D341Med (cell line): ENCODE results near the gene NSD2.
"Not testable (repeated sequence)": the region's sequence is repeated elsewhere in the genome, so short reads cannot be mapped to it uniquely, and the experiment has no call there.

ENCODE experiments used
- DNase-seq: peaks from one replicate; pipeline ENCODE4 v3.0.0; 2012; ENCODE audit warnings: low spot score

NSD2 gene

DNA sequence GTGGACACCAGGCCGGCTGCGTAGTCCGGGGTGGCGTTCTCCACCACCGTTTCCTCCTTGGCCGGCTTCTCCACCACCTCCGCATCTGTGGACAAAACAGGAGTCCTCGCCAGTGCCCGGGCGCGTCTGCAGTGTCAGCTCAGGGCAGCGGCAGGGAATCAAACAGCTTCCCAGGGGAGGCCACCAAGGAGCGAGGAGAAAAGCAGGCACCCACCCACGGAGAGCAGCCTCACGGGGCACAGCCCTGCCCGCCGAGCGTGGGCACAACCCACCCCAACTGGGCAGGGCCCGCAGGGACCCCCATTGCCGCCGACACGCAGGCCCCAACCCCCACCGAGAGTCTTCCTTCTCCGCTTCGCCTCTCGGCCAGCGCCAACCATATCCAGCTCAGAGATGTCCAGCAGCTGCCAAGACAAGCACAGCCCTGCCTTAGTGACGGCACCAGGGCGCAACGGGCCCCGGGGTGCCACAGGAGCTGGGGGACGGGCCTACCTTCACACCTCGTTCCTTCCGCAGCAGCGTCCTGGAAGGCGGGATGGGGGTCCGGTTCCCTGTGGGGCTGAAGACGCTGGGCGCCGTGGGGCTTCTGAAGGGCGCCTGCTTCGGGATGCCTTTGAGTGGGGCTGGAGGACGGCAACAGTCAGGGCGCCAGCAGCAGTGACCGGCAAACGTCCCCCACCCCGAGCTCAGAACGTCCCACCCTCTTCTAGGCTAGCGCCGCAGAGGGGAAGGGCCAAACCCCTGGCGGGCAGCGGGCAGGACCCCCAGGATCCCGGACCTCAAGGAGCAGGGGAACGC lies 114.8 kb downstream of the NSD2 start:
- peak; percentile 36 for DNase-seq

DNA sequence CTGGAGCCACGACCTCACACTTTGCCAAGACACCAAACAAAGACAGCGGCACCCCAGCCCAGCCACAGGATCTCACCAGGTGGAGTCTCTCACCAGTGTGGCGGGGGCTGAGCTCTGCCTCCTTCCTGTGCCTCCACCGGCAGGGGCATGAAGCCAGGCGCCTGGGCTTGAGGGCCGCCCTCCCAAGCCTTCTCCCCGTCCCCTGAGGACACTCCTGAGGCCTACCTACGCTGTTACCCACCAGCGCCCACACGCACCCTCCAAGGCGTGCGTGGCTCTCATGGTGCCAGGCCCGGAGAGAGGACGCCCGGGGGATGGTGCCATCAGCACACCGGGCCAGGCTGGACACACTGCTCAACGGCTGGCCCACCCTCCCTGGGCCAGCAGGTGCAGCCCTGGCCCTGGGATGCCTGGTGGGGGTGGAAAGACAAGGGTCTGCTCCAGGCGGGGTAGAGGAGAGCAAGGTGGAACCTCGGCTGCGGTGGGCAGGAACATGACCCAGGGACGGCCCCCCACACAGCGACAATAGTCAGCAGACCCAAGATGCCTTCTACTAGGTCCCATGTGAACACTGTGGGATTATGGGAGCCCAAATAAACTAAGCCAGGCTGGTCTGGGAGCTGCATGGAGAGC lies 115.5 kb downstream of the NSD2 start:
- DNase-seq: no peak

DNA sequence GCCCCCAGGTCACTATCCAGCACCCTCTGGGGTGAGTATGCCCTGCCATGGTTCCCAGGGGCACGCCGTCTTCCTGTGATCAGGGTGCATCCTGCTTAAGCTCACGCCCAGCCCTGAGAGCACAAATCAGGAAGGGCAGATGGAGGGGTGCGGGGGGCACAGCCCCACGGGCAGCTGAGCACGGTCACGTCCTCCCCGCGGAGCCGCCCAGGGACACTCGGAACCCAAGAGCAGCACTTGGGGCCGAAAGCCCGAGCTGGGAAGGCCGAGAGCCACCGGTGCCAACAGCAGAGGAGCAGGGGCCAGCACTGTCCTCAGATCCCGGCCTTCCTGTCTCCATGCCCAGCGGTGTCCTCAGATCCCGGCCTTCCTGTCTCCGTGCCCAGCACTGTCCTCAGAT lies 116.1 kb downstream of the NSD2 start:
- DNase-seq: no peak

DNA sequence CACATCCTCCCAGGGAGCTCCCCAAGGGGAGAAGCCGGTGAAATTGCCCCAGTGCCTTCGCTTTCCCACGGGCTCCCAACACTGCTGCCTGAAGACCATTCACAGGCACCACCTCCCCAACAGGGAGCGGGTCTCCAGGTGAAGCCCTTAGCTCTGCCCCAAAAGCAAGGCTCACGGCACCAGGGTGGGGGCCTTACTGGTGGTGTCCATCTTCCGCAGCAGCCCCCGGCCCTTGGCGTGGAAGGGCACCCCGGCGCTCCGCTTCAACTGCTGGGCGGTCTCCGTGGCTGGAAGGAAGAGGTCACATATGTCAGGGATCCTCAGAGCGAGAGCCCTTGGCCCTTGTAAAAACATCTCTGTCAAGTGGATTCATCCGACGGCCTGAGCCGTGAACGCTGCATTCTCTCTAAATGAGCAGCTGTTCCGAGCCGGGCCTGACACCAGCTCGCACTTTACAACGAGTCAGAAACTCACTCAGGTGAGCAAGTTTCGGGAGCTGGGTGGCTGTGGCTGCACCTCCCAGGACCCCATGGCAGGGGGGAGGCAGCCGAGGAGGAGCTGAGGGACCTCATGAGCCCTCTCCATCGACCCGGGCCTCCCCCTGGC lies 116.6 kb downstream of the NSD2 start:
- no peak for DNase-seq

DNA sequence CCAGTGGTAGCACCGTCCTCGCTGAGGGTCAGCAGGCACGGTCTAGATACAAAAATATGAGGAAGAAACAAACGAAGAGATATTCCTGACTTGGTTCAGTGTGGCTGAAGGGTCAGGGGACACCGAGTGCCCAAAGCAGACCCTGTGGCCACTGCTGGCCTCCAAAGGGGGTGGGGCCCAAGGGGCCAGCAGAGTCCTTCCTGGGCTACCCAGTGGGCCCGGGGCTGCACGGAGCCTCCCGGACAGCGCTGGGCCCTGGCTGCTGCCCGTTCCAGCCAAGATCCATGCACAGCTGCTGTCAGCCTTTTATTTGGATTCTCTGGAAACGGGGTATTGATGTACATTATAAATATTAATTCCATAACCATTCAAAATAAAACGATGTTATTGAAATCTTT lies 117.1 kb downstream of the NSD2 start:
- no peak for DNase-seq

DNA sequence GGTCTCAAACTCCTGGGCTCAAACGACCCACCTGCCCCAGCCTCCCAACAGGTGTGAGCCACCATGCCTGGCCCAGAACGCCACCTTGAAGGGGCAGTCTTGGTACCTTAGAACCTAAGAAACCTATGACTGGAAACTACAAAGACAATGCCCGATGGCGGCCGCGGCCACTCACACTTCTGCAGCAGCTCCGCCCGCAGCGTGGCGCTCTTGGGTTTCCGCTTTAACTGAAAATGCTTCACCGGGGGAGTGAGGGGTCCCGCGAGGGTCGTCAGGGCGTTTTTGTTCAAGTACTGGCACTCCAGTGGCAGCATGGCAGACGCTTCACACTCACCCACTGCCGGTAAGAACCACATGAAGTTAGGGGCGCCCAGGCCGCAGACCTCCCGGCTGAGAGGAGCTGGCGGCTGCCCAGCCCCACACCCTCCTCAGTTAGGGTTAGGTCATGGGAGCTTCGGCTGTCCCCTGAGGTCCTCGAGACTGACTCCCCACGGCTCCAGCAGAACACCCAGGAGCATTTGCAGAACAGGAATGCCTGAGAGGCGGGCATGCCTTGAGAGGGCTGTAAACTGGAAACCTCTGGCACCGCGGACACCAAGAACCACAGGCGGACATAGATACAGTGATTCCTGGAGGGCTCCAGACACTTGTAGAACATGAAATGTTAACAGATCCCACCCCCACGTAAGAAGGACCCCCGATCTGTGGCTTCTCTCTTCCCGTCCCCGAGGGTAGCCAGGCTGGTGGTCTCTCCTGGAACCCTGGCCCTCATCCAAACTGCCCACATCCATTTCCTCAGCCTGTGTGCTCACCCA lies 118.5 kb downstream of the NSD2 start:
- DNase-seq: no peak

DNA sequence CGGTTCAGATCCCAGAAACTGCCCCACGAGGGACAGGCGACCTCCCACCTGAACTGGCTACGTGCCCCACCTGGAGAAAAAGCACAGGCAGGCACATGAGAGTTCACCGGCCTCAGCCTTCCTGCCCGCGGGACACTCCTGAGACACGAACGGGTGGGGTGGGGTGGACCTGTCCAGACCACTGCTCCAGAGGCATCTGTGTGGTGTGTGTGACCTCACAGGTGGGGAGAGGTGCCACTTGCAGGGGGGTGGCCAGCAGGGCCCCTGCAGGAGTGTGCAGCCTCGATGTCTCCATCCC lies 119.1 kb downstream of the NSD2 start:
- no peak for DNase-seq

DNA sequence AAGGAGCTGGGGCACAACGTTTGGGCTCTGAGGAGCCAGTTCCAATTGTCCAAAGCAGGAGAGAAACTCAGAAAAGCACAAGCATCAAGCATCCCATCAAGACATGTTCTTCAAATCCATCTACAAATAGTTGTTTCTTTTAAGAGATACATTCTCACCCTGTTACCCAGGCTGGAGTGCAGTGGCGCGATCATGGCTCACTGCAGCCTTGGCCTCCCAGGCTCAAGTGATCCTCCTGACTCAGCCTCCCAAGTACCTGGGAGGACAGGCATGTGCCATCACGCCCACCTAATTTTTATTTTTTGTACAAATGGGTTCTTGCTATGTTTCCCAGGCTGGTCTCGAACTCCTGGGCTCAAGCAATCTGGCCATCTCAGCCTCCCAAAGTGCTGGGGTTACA lies 119.5 kb downstream of the NSD2 start:
- DNase-seq: no peak

DNA sequence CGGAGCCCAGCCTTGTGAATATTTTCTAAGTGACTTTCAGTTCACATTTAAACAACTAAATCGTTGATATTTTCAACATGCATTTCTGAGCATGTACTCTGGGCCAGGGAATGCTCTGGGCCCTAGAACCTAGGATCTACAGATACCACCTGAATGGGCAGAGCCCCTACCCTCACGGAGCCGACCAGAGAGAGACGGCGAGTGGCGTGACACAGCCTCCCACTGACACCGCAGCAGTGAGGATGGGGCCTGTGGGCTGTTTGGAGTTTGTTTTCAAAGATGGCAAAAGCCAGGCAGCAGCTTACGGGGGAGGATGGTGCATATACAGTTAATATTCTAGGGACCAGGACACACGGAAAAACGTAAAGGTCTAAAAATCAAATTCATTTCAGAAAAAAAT lies 119.9 kb downstream of the NSD2 start:
- no peak for DNase-seq

DNA sequence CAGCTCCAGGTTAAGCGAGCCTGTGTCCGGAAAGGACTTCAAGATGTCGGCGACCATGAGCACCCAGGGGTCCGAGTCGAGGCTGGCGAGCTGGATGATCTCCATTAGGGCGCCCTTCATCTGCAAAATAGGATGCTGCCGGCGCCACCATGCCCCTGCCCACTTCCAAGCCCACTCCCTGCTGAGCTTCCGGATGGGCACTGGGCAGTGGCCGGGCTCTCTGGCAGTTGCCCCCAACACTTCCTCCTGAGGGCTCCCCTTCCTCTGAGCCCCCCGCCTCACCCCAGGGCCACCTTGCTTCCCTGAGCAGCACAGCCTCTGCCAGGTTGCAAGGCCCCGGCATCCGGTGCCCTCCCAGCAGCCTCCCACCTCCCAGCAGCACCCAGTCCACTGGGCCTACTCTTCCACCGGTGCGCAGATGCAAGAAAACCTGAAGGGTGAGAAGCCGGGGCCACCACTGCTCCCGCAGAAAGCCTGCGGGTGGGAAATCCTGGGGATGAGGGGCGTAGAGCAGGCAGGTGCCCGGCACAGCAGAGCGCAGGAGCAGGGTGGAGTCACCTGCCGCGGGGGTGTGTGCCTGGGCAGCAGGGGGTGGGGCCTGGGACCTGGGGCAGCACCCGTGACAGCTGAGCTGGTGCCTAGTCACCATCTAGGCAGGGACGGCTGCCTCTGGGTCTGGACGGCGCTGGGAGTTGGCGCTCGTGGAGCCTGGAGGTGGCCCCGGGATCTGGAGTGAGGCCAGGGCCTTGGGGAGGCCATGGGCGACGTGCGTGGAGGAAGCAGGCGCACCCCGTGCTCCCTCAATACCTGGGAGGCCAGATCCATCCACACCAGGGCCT lies 120.6 kb downstream of the NSD2 start:
- peak; percentile 52 for DNase-seq

DNA sequence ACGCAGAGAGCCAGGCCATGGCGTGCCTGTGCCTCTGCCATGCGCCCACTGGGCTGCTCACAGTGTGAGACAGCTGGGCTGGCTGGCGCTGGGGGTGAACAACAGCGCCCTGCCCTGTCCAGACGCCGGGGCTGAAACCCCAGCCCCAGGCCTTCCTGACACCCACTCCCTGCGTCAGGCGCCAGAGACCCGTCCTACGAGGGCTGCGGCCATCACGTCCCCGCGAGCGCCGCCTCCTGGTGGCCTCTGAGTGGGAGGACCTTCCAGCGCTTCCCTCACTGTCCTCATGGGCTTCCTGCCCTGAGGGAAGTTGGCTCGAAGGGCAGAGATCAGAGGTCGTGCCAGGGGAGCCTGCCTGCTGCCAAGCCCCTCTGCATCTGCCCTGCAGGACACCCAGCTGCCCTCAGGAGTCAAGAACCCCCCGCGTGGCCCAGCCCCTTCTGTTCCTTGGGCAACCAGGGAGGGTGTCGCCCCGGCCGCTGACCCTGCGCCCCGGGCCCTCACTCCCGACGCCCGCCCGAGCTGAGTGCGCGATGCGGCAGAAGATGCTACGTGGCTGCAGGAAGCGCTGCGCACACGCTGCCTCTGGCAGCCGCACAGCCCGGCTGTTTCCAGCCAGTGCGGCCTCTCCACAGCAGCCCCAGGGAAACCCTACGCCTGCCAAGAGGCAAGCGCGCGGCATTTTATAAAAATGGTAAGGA lies 121.4 kb downstream of the NSD2 start:
- DNase-seq: peak; percentile 46

DNA sequence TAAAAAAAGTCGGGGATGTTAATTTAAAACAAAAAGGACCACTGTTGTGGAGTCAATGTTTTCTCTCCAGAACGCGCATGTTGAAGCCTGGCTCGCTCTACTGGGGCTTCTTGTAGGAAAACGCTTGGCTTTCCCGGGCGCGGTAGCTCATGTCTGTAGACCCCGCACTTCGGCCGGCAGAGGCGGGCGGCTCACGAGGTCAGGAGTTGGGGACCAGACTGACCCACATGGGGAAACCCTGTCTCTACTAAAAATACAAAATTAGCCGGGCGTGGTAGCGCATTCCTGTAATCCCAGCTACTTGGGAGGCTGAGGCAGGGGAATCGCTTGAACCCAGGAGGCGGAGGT lies 122.0 kb downstream of the NSD2 start:
- no peak for DNase-seq

DNA sequence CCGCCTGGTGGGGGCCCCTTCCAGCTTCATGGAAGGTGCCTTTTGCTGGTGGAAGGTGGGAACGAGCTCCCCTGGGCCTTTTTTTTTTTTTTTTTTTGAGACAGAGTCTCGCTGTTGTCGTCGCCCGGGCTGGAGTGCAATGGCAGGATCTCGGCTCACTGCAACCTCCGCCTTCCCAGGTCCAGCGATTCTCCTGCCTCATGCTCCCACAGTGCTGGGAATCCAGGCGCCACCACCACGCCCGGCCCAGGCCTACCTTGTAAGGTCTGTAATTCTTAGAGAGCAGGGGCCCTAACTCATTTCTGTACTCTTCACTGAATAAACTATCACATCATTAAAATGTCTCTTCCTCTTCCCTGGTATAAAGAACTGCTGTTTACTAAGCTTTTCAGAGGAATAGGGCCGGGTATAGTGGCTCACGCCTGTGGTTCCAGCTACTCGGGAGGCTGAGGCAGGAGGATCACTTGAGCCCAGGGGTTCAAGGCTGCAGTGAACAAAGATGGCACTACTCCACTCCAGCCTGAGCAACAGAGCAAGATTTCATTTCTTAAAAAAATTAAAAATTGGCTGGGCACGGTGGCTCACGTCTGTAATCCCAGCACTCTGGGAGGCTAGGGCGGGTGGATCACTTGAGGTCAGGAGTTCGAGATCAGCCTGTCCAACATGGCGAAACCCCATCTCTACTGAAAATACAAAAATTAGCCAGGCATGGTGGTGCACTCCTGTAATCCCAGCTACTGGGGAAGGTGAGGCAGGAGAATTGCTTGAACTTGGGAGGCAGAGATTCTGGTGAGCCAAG lies 122.7 kb downstream of the NSD2 start:
- DNase-seq: not testable (repeated sequence)

DNA sequence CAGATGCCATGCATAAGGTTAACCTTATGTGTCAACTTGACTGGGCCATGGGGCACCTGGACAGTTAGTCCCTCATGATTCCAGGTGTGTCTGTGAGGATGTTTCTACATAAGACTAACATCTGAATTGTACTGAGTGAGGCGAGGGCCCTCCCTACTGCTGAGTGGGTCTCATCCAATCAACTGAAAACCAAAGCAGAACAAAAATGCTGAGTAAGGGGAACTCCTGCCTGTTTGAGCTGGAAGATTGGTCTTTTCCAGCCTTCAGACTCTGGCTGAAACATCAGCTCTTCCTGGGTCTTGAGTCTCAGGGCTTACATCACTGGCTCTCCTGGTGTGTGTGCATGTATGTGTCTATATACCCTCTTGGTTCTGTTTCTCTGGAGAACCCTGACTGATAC lies 123.7 kb downstream of the NSD2 start:
- DNase-seq: no peak

DNA sequence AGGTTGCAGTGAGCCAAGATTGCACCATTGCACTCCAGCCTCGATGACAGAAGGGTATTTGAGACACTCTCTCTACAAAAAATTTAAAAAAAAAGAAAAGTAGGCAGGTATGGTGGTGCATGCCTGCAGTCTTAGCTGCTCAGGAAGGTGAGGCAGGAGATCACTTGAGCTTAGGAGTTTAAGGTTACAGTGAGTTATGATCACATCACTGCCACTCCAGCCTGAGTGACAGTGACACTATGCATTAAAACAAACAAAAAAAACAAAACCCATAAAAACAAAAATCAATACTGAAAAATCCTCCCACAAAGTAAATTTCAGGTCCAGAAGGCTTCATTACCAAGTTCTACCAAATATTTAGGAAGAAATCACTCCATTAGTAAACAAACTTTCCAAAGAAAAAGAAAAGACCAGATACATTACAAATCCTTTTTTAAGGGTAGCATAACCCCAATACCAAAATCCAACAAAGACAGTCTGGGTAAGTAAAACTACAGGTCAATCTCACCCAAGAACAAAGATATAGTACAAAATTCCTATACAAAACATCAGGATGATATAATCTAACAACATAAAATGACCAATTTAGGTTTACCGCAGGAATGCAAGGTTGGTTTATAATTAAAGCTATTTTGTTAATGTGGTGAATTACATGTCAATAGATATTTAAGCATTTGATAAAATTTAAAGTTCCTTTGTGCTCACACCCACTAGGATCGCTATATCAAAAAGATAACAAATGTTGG lies 125.8 kb downstream of the NSD2 start:
- no peak for DNase-seq

DNA sequence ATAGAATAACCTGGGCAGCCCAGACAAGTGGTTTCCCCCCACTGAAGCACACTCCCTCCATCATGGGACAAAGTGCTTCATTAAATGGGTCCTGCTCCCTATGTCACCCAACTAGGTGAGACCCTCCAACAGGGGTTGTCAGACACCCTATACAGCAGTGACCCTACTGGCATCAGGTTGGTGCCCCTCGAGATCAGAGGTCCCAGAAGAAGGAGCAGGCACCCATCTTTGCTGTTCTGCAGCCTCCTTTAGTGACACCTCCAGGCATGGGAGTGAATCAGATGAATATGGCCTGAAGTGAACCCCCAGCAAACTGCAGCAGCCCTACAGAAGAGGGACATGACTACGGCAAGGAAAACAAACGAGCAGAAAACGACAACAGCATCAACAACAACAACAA lies 126.5 kb downstream of the NSD2 start:
- no peak for DNase-seq

DNA sequence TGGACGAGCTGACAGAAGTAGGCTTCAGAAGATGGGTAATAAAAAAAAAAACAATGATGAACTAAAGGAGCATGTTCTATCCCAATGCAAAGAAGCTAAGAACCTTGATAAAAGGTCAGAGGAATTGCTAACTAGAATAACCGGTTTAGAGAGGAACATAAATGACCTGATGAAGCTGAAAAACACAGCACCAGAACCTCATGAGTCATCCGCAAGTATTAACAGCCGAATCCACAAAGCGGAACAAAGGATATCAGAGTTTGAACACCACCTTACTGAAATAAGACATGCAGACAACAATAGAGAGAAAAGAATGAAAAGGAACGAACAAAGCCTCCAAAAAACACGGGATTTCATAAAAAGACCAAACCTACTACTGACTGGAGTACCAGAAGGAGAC lies 127.1 kb downstream of the NSD2 start:
- no peak for DNase-seq

DNA sequence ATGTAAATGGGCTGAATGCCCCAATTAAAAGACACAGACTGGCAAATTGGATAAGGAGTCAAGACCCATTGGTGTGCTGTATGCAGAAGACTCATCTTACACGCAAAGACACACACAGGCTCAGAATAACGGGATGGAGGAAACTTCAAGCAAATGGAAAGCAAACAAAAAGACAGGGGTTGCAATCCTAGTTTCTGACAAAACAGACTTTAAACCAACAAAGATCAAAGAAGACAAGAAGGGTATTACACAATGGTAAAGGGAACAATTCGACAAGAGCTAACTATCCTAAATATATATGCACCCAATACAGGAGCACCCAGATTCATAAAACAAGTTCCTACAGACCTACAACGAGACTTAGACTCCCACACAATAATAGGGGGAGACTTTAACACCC lies 128.1 kb downstream of the NSD2 start:
- DNase-seq: not testable (repeated sequence)

DNA sequence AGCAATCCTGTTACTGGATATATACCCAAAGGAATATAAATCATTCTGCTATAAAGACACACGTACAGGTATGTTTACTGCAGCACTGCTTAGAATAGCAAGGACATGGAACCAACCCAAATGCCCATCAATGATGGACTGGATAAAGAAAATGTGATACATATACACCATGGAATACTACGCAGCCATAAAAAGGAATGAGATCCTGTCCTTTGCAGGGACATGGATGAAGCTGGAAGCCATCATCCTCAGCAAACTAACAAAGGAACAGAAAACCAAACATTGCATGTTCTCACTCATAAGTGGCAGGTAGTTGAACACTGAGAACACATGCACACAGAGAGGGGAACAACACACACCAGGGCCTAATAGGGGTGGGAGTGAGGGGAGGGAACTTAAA lies 132.2 kb downstream of the NSD2 start:
- DNase-seq: not testable (repeated sequence)

DNA sequence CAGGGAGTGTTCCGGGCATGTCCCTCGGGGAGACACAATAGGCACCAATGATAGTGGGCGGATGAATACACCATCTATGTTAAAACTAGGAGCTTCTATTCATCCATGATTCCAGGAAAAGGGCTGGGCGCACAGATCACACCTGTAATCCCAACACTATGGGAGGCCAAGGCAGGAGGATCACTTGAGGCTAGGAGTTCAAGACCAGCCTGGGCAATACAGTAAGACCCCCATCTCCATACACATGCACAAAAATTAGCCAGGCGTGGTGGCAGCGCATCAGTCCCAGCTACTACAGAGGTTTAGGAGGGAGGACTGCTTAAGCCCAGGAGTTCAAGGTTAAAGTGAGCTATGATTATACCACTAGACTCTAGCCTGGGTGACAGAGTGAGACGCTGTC lies 135.2 kb downstream of the NSD2 start:
- no peak for DNase-seq
